ENCODE results near the gene EIF3K.

DNA sequence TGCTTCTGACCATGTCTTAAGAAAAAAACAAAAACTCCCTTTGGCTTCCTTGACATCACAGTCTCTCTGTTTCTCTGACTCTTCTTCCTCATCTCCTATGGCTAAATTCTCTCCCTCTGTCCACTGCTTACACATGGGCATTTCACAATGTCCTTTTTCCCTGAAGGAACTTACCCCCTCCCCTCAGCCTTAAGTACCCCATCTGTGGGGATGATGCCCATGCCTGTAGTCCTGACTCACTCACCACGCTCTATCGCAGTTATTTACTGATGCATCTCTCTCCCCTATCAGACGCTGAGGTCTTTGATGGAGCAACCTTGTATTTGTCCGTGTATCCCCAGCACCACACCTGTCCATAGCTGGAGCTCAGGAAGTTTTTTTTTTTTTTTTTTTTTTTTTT is 60.9 kb downstream of the EIF3K start:
- TF ChIP-seq TCF3 (IDR thresholded peaks at IDR 0.05; ENCODE audit: borderline replicate concordance, insufficient read depth, low read depth, low read length) (no peak), RCOR1 (conservative IDR thresholded peaks at IDR 0.05; ENCODE audit: low read depth, low read length) (no peak)
- TF ChIP-seq, protein P1, sequence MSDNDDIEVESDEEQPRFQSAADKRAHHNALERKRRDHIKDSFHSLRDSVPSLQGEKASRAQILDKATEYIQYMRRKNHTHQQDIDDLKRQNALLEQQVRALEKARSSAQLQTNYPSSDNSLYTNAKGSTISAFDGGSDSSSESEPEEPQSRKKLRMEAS (IDR thresholded peaks at IDR 0.05; ENCODE audit: low read depth, low read length), result no peak
- TF ChIP-seq, protein P2, sequence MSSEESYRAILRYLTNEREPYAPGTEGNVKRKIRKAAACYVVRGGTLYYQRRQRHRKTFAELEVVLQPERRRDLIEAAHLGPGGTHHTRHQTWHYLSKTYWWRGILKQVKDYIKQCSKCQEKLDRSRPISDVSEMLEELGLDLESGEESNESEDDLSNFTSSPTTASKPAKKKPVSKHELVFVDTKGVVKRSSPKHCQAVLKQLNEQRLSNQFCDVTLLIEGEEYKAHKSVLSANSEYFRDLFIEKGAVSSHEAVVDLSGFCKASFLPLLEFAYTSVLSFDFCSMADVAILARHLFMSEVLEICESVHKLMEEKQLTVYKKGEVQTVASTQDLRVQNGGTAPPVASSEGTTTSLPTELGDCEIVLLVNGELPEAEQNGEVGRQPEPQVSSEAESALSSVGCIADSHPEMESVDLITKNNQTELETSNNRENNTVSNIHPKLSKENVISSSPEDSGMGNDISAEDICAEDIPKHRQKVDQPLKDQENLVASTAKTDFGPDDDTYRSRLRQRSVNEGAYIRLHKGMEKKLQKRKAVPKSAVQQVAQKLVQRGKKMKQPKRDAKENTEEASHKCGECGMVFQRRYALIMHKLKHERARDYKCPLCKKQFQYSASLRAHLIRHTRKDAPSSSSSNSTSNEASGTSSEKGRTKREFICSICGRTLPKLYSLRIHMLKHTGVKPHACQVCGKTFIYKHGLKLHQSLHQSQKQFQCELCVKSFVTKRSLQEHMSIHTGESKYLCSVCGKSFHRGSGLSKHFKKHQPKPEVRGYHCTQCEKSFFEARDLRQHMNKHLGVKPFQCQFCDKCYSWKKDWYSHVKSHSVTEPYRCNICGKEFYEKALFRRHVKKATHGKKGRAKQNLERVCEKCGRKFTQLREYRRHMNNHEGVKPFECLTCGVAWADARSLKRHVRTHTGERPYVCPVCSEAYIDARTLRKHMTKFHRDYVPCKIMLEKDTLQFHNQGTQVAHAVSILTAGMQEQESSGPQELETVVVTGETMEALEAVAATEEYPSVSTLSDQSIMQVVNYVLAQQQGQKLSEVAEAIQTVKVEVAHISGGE (CRISPR knock-in tag; IDR thresholded peaks at IDR 0.05), result no peak
- TF ChIP-seq, protein P3, sequence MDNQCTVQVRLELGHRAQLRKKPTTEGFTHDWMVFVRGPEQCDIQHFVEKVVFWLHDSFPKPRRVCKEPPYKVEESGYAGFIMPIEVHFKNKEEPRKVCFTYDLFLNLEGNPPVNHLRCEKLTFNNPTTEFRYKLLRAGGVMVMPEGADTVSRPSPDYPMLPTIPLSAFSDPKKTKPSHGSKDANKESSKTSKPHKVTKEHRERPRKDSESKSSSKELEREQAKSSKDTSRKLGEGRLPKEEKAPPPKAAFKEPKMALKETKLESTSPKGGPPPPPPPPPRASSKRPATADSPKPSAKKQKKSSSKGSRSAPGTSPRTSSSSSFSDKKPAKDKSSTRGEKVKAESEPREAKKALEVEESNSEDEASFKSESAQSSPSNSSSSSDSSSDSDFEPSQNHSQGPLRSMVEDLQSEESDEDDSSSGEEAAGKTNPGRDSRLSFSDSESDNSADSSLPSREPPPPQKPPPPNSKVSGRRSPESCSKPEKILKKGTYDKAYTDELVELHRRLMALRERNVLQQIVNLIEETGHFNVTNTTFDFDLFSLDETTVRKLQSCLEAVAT (IDR thresholded peaks at IDR 0.05), result no peak
- TF ChIP-seq, protein P4, sequence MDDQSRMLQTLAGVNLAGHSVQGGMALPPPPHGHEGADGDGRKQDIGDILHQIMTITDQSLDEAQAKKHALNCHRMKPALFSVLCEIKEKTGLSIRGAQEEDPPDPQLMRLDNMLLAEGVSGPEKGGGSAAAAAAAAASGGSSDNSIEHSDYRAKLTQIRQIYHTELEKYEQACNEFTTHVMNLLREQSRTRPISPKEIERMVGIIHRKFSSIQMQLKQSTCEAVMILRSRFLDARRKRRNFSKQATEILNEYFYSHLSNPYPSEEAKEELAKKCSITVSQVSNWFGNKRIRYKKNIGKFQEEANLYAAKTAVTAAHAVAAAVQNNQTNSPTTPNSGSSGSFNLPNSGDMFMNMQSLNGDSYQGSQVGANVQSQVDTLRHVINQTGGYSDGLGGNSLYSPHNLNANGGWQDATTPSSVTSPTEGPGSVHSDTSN (IDR thresholded peaks at IDR 0.05; ENCODE audit: insufficient replicate concordance, low read depth, low read length), result no peak

All from GM12878 (cell line).